AG09319 (cell line): ENCODE measurements around the gene RPL18.

Experiments used
- DNase-seq: peaks from one replicate; pipeline ENCODE4 v3.0.0-alpha.2; 2010; ENCODE audit warnings: low read depth; ENCODE audit errors: extremely low read depth
- CTCF ChIP-seq: IDR thresholded peaks from 2 replicates; pipeline ENCODE4 v1.5.1; 2011; ENCODE audit warnings: low read depth, mild to moderate bottlenecking, inconsistent platforms, low read length, moderate library complexity

The RPL18 gene

GRCh38 chr19:48614436-48615230, 4.3 kb downstream of the RPL18 start, which contains the start of gene FAM83E:
FAM83E (minus strand) TSS chr19:48615076; CDS start chr19:48613372, 1,704 bp downstream.
- no peak for TF ChIP-seq CTCF
- DNase-seq = no peak

- no peak for DNase-seq
- no peak for TF ChIP-seq CTCF
Measured at GRCh38 chr19:48613852-48614435, 5.0 kb downstream of the RPL18 start.

GRCh38 chr19:48613024-48613851, 5.7 kb downstream of the RPL18 start:
- DNase-seq = no peak
- no peak for TF ChIP-seq CTCF

GRCh38 chr19:48611872-48612271, 7.1 kb downstream of the RPL18 start:
- no peak for DNase-seq

GRCh38 chr19:48609571-48610108, 9.3 kb downstream of the RPL18 start:
- no peak for DNase-seq
- TF ChIP-seq CTCF = no peak

More at GRCh38 chr19:48611872-48612271, 7.1 kb downstream of the RPL18 start:
- TF ChIP-seq CTCF = no peak

- TF ChIP-seq CTCF = peak; percentile 55
- no peak for DNase-seq
Measured at GRCh38 chr19:48608798-48609263, 10.1 kb downstream of the RPL18 start.
